ENCODE data around the gene TSPAN13. TPM values are rescaled to one million over a fixed set of nuclear protein-coding genes. Genes with fewer than 3 reads are reported as not detected.

Gene TSPAN13
- total and polyA plus RNA-seq, 2 of the 8 experiments (the other 6 are each of a cell fraction or from before 2014, with no cell fraction given), result 15.3 to 28.1 TPM

DNA sequence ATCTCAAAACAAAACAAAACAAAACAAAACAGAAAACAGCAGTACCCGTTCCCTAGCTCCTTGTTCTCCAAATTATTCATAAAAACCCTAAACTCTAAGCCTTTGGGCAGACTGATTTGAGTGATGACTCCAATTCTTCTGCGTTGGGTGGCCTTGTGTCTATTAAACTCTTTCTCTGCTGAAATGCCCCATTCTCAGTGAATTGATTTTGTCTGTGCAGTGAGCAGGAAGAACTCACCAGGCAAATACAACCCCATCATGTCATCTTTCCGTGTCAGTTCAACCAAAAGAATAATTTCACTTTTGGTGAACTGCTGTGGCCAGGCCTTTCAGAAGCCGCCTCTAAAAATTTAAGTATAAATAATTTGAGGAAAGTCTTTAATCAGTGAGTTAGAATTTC is 18.5 kb upstream of the TSPAN13 start:
- Histone ChIP-seq H2BK15ac (ENCODE audit: low read length) (no peak overlapping the region), H4K91ac (replicated peaks; ENCODE audit: insufficient read length, low read length) (no peak overlapping the region), H3K23me2 (ENCODE audit: low read depth, low read length) (no peaks in the 10 kb centered on the region; the same call in 1 of the 2 replicates), H3K18ac (ENCODE audit: extremely low read depth, low read length) (no peak overlapping the region), H3K4me2 (ENCODE audit: insufficient read depth in 1 of 2, low read depth in 2 of 2, low read length in 2 of 2) (no peak overlapping the region), H2BK120ac (replicated peaks; ENCODE audit: low read depth, low read length) (no peak overlapping the region), H4K5ac (ENCODE audit: insufficient read length, low read depth, low read length) (no peak overlapping the region), H3K23ac (ENCODE audit: insufficient read length) (no peak overlapping the region), H4K8ac (ENCODE audit: extremely low read depth, insufficient read depth, low read length) (no peak overlapping the region), H4K20me1 (replicated peaks in 1 of 2; ENCODE audit: control insufficient read depth in 1 of 2, insufficient read depth in 2 of 2, low read length in 2 of 2) (peaks cover 0 to 2% of the 10 kb centered on the region in 2 experiments), H2BK5ac (ENCODE audit: low read depth, low read length) (no peak overlapping the region), H2AFZ (ENCODE audit: low read length) (no peak overlapping the region), H2BK20ac (ENCODE audit: low read length) (no peak overlapping the region), H2BK12ac (ENCODE audit: low read depth, low read length) (no peak overlapping the region), H3K27ac (ENCODE audit: low read depth, low read length) (no peak overlapping the region), H3K79me2 (ENCODE audit: control insufficient read depth in 1 of 2, insufficient read depth in 2 of 2, low read length in 2 of 2) (no peaks in the 10 kb centered on the region), H3K9ac (replicated peaks in 1 of 4; ENCODE audit: extremely low read depth in 1 of 4, low read depth in 3 of 4, low read length in 3 of 4) (no peak overlapping the region), H3K56ac (replicated peaks; ENCODE audit: insufficient read length, low read depth, low read length) (no peak overlapping the region), H3K4ac (replicated peaks; ENCODE audit: insufficient read length, low read depth, low read length) (no peak overlapping the region), H3K14ac (ENCODE audit: insufficient read length) (no peak overlapping the region), H3K4me1 (replicated peaks in 1 of 4; ENCODE audit: control insufficient read depth in 3 of 4, insufficient read depth in 4 of 4, low read length in 3 of 4) (peaks cover 0 to 6% (median 0%) of the 10 kb centered on the region in 4 experiments; a peak in 2 of 7 replicates), H3K36me3 (ENCODE audit: control insufficient read depth in 2 of 4, insufficient read depth in 4 of 4, low read length in 3 of 4) (no peaks in the 10 kb centered on the region), H2AK5ac (ENCODE audit: low read depth, low read length) (no peak overlapping the region), H3K9me3 (ENCODE audit: insufficient read depth in 2 of 2, low read depth in 1 of 2, low read length in 1 of 2) (no peaks in the 10 kb centered on the region), H3K79me1 (ENCODE audit: low read depth, low read length) (no peaks in the 10 kb centered on the region), H3K27me3 (replicated peaks in 1 of 4; ENCODE audit: control insufficient read depth in 3 of 4, extremely low read depth in 1 of 4, insufficient read depth in 3 of 4, low read length in 3 of 4) (no peaks in the 10 kb centered on the region), H3K4me3 (ENCODE audit: extremely low read depth in 1 of 4, insufficient read depth in 2 of 4, low read depth in 3 of 4, low read length in 4 of 4) (no peak overlapping the region)
- ChIA-PET POLR2A (ENCODE audit: partially characterized antibody) (interaction anchor here (1.3 kb wide), 1 partner anchor 10 kb away, joined by 3 read pairs; no protein-coding TSS in a partner anchor), CTCF (ENCODE audit: partially characterized antibody) (interaction anchor here (0.8 to 0.9 kb wide), 2 partner anchors 13 to 147 kb away, joined by 3 read pairs; no protein-coding TSS in a partner anchor)
- FAIRE-seq (no peak), DNase-seq (ENCODE audit: low read depth in 1 of 2, low spot score in 2 of 2) (no peak)
- WGBS, 2 experiments (ENCODE audit: extremely low coverage in 1 of 2, insufficient coverage in 1 of 2, insufficient read length in 1 of 2, insufficient replicate concordance in 2 of 2, low coverage in 1 of 2, low lambda C conversion rate in 2 of 2, missing lambda C conversion rate in 1 of 2), result 90% methylated on average over 4 of the region's 4 CpGs; no CpG with 5 or more reads in 1 of the 2 experiments
- TF ChIP-seq GTF2F1 (IDR thresholded peaks at IDR 0.05; ENCODE audit: borderline replicate concordance, low read depth, low read length) (no peak), ZNF274 (IDR thresholded peaks at IDR 0.05; ENCODE audit: borderline replicate concordance, extremely low read depth, low read length) (no peak), EP300 (IDR thresholded peaks at IDR 0.05; ENCODE audit: borderline replicate concordance in 1 of 2, low read depth in 2 of 2, low read length in 2 of 2) (no peak), CREB1 (IDR thresholded peaks at IDR 0.05) (no peak), PHF8 (conservative IDR thresholded peaks at IDR 0.05; ENCODE audit: low read depth, low read length) (no peak), JUND (IDR thresholded peaks at IDR 0.05; ENCODE audit: low read length) (no peak), TCF12 (IDR thresholded peaks at IDR 0.05; ENCODE audit: low read depth, low read length) (no peak), POLR2A (IDR thresholded peaks at IDR 0.05; ENCODE audit: control extremely low read depth in 1 of 2, low read depth in 2 of 2, low read length in 2 of 2) (no peak), BRCA1 (IDR thresholded peaks at IDR 0.05; ENCODE audit: low read depth, low read length) (no peak), FOSL1 (IDR thresholded peaks at IDR 0.05; ENCODE audit: insufficient read depth, low read depth, low read length) (no peak), JUN (IDR thresholded peaks at IDR 0.05; ENCODE audit: low read depth, low read length) (no peak), GABPA (IDR thresholded peaks at IDR 0.05; ENCODE audit: borderline replicate concordance, insufficient read depth, low read length) (no peak)
